Retinal pigment epithelial cell (primary cell): ENCODE results near the gene EFNA5.

Experiments
- DNase-seq: peaks from one replicate; pipeline ENCODE4 v3.0.0-alpha.2; 2010; ENCODE audit warnings: low read depth
- H3K4me3 ChIP-seq: 2 replicates; pipeline ENCODE4 v1.5.1; 2011; ENCODE audit warnings: mild to moderate bottlenecking, low read length, control low read depth, moderate library complexity
- CTCF ChIP-seq: conservative IDR thresholded peaks from 2 replicates; pipeline ENCODE4 v1.5.1; 2011; ENCODE audit warnings: low read depth, low read length, control low read depth, inconsistent platforms

EFNA5 gene

GRCh38 chr5:107447587-107447986 lies 223.2 kb downstream of the EFNA5 start:
- H3K4me3 ChIP-seq: no peak overlapping the region
- DNase-seq: no peak
- TF ChIP-seq CTCF: no peak

GRCh38 chr5:107446972-107447371 lies 223.8 kb downstream of the EFNA5 start:
- TF ChIP-seq CTCF: no peak
- H3K4me3 ChIP-seq: no peak overlapping the region
- no peak for DNase-seq

- no peak for TF ChIP-seq CTCF
These were observed 226.4 kb downstream of the EFNA5 start for GRCh38 chr5:107444300-107444699.

GRCh38 chr5:107443897-107444296 lies 226.8 kb downstream of the EFNA5 start:
- H3K4me3 ChIP-seq: no peak overlapping the region
- no peak for TF ChIP-seq CTCF
- DNase-seq: no peak

More at GRCh38 chr5:107444300-107444699, 226.4 kb downstream of the EFNA5 start:
- DNase-seq: no peak
- no peak overlapping the region for H3K4me3 ChIP-seq

- DNase-seq: no peak
- H3K4me3 ChIP-seq: no peak overlapping the region
- no peak for TF ChIP-seq CTCF
These were observed 228.3 kb downstream of the EFNA5 start for GRCh38 chr5:107442452-107442851.

GRCh38 chr5:107439832-107440231 lies 230.9 kb downstream of the EFNA5 start:
- TF ChIP-seq CTCF: no peak
- no peak for DNase-seq
- no peak overlapping the region for H3K4me3 ChIP-seq

GRCh38 chr5:107437986-107438510 lies 232.7 kb downstream of the EFNA5 start:
- no peak overlapping the region for H3K4me3 ChIP-seq
- no peak for DNase-seq
- TF ChIP-seq CTCF: no peak
